ENCODE measurements around the gene RGMA. TPM values are rescaled to one million over a fixed set of nuclear protein-coding genes. Genes with fewer than 3 reads are reported as not detected.

The RGMA gene
- polyA plus RNA-seq, 1 donor from 2014 or later: 9.5 TPM

DNA sequence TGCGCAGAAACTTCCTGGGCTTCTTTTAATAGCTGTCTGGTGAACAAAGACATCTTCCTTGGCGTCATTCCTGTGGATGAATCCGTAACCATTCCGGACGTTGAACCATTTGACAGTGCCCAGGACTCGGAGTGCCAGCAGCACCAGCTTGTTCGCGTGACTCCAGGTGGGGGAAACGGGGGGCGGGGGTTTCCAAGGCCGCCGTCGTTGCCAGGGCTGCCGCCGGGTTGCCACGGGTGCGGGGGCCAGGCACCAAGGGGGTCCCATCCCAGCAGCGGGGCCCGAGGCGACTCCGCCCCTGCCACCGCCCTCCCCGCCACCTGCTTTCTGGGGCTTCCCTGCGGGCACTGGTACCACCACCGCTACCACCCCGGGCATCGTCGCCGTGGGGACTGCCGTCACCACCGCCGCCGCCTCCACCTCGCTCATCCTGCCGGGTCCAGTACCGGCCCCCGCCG is 22.8 kb downstream of the RGMA start:
- Histone ChIP-seq H3F3A (ENCODE audit: insufficient read depth, low read length, poor library complexity, severe bottlenecking) (no peaks in the 10 kb centered on the region), H3K27ac (ENCODE audit: low read length) (no peak overlapping the region), H3K9me2 (ENCODE audit: insufficient read depth, low read length) (no peaks in the 10 kb centered on the region), H2AFZ (ENCODE audit: low read depth, low read length) (no peak overlapping the region), H3K36me3 (ENCODE audit: insufficient read depth, low read length) (no peaks in the 10 kb centered on the region), H3K79me2 (replicated peaks; ENCODE audit: insufficient read depth, low read length) (peaks cover 75% of the 10 kb centered on the region), H3K4me3 (ENCODE audit: low read length) (no peak overlapping the region), H3K4me2 (ENCODE audit: low read length) (no peak overlapping the region), H3K27me3 (ENCODE audit: insufficient read depth, low read depth, low read length) (no peaks in the 10 kb centered on the region), H3K9ac (ENCODE audit: low read length) (no peak overlapping the region), H3K9me3 (ENCODE audit: low read length) (no peaks in the 10 kb centered on the region), H4K20me1 (ENCODE audit: insufficient read depth) (no peaks in the 10 kb centered on the region)
- TF ChIP-seq SMC3 (conservative IDR thresholded peaks at IDR 0.05; ENCODE audit: poor library complexity): no peak
- no peak for TF ChIP-seq POLR2AphosphoS5 (IDR thresholded peaks at IDR 0.05)
- TF ChIP-seq, protein P1, sequence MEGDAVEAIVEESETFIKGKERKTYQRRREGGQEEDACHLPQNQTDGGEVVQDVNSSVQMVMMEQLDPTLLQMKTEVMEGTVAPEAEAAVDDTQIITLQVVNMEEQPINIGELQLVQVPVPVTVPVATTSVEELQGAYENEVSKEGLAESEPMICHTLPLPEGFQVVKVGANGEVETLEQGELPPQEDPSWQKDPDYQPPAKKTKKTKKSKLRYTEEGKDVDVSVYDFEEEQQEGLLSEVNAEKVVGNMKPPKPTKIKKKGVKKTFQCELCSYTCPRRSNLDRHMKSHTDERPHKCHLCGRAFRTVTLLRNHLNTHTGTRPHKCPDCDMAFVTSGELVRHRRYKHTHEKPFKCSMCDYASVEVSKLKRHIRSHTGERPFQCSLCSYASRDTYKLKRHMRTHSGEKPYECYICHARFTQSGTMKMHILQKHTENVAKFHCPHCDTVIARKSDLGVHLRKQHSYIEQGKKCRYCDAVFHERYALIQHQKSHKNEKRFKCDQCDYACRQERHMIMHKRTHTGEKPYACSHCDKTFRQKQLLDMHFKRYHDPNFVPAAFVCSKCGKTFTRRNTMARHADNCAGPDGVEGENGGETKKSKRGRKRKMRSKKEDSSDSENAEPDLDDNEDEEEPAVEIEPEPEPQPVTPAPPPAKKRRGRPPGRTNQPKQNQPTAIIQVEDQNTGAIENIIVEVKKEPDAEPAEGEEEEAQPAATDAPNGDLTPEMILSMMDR (IDR thresholded peaks at IDR 0.05; ENCODE audit: poor library complexity, severe bottlenecking): no peak
- TF ChIP-seq, protein P2, sequence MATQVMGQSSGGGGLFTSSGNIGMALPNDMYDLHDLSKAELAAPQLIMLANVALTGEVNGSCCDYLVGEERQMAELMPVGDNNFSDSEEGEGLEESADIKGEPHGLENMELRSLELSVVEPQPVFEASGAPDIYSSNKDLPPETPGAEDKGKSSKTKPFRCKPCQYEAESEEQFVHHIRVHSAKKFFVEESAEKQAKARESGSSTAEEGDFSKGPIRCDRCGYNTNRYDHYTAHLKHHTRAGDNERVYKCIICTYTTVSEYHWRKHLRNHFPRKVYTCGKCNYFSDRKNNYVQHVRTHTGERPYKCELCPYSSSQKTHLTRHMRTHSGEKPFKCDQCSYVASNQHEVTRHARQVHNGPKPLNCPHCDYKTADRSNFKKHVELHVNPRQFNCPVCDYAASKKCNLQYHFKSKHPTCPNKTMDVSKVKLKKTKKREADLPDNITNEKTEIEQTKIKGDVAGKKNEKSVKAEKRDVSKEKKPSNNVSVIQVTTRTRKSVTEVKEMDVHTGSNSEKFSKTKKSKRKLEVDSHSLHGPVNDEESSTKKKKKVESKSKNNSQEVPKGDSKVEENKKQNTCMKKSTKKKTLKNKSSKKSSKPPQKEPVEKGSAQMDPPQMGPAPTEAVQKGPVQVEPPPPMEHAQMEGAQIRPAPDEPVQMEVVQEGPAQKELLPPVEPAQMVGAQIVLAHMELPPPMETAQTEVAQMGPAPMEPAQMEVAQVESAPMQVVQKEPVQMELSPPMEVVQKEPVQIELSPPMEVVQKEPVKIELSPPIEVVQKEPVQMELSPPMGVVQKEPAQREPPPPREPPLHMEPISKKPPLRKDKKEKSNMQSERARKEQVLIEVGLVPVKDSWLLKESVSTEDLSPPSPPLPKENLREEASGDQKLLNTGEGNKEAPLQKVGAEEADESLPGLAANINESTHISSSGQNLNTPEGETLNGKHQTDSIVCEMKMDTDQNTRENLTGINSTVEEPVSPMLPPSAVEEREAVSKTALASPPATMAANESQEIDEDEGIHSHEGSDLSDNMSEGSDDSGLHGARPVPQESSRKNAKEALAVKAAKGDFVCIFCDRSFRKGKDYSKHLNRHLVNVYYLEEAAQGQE (IDR thresholded peaks at IDR 0.05; ENCODE audit: borderline replicate concordance): no peak
- no peak for TF ChIP-seq MXI1 (conservative IDR thresholded peaks at IDR 0.05; ENCODE audit: poor library complexity, severe bottlenecking)
- TF ChIP-seq EP300 (conservative IDR thresholded peaks at IDR 0.05; ENCODE audit: poor library complexity, severe bottlenecking): no peak
- TF ChIP-seq TAF1 (IDR thresholded peaks at IDR 0.05; ENCODE audit: low read depth): no peak
- TF ChIP-seq EZH2 (IDR thresholded peaks at IDR 0.05; ENCODE audit: borderline replicate concordance, insufficient read depth, low read length, poor library complexity, severe bottlenecking): no peak
- TF ChIP-seq RAD21 (conservative IDR thresholded peaks at IDR 0.05): no peak

DNA sequence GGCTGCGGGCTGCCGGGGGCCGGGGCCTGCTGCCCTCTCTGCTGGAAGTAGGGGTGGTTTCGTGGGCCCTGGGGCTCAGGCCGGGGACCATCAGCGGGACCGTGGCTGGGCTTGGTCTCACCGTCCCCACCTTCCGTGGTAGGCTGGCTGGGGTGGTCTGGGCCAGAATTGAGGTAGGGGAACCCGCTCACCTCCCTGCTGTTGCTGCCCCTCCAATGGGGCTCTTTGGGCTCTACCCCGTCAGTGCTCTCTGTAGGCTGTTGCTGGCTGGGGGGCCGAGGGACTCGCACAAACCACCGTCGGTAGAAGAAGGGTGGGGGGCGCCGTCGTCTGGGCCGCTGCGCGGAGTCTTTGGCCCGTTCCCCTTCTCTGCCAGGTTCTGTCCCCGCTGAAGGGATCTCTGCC is 23.4 kb downstream of the RGMA start:
- Histone ChIP-seq H3K9me3 (ENCODE audit: low read length) (no peaks in the 10 kb centered on the region), H3K27me3 (ENCODE audit: insufficient read depth, low read depth, low read length) (no peaks in the 10 kb centered on the region), H3K36me3 (ENCODE audit: insufficient read depth, low read length) (no peaks in the 10 kb centered on the region), H2AFZ (ENCODE audit: low read depth, low read length) (no peak overlapping the region), H3F3A (ENCODE audit: insufficient read depth, low read length, poor library complexity, severe bottlenecking) (no peaks in the 10 kb centered on the region), H3K9ac (ENCODE audit: low read length) (no peak overlapping the region), H3K79me2 (replicated peaks; ENCODE audit: insufficient read depth, low read length) (peaks cover 73% of the 10 kb centered on the region), H3K4me2 (ENCODE audit: low read length) (no peak overlapping the region), H3K27ac (ENCODE audit: low read length) (no peak overlapping the region), H3K4me3 (ENCODE audit: low read length) (no peak overlapping the region), H3K9me2 (ENCODE audit: insufficient read depth, low read length) (no peaks in the 10 kb centered on the region), H4K20me1 (ENCODE audit: insufficient read depth) (no peaks in the 10 kb centered on the region)
- TF ChIP-seq POLR2AphosphoS5 (IDR thresholded peaks at IDR 0.05): no peak
- no peak for TF ChIP-seq EP300 (conservative IDR thresholded peaks at IDR 0.05; ENCODE audit: poor library complexity, severe bottlenecking)

Measured in neural cell (in vitro differentiated cells).